Ammon's horn (tissue), 1 donor: ENCODE data around the gene CYP11A1.
A peak's percentile ranks its signal among the peaks of the same experiment; 100 is the strongest.

ENCODE experiments used
- DNase-seq: peaks from one replicate; pipeline ENCODE4 v3.0.0-alpha.2; 2016; ENCODE audit warnings: low spot score

The CYP11A1 gene

DNA sequence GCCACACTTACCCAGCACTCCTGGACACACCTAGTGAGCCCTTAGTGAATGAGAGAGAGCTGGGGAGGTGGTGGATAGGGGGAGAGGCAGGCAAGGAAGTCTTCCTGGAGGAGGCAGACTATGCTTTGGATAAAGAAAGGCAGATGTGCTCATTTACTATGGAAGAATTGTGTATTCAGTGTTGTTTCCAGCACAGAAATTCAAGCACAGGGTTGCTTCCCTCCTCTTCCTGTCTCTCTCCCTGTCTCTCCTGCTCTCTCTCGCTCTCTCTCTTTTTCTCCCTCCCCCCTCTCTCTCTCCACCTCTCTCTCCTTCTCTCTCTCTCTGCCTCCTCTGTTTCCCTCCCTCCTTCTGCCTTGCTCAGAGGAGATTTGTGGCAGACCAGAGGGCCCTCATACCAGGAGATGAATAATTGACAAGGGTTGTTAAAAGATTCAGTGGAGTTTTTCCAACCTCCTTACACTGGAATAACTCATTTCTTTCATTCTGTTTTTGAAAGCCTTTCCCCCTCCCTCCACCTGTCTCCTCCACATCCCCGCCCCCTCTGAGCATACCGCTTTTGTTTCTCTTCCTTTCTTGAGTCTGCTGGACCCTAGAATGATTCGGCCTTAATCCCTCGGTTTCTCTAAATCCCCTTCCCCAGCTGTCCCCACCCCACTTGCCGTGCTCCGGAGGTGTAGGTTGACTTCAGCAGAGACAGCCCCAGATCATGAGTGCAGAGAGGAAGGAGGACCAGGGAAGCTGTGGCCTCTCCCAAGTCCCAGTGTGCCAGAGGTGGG is 65.7 kb downstream of the CYP11A1 start:
- no peak for DNase-seq

DNA sequence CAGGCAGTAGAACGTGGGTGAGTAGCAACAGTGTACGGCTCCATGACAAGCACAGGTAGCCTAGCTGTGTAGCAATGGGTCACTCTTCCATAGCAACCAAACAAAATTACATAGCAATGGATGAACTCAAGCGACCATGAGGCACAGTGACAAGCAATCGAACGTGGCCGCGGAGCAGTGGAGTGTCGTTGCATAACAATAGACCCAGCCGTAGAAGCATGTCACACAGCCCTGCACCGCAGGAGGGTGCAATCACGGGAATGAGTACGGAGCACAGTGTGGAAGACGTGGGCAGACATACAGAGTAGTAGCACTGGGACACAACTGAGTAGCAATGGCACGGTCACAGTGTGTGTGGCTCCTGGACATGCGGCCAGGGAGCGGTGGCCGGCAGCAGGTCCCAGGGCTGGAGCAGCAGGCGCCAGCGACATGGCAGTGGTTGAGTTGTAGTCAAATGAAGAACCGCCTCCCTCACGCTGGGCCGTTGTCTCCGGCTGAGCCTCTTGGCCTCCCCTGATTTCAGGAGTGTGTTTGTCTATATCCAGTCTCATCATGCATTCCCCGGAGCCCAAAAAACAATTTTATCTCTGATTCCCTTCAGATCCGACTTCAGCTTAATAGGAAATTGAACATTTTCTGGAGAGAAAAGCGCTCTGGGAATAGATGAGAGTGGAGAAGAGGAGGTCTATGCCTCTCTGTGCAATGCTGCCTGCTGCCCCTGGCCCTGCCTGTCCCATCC is 67.2 kb downstream of the CYP11A1 start:
- DNase-seq, result no peak

GRCh38 chr15:74297887-74298286 is 69.6 kb downstream of the CYP11A1 start:
- DNase-seq, result no peak

GRCh38 chr15:74295800-74296199 is 71.6 kb downstream of the CYP11A1 start:
- DNase-seq, result no peak

DNA sequence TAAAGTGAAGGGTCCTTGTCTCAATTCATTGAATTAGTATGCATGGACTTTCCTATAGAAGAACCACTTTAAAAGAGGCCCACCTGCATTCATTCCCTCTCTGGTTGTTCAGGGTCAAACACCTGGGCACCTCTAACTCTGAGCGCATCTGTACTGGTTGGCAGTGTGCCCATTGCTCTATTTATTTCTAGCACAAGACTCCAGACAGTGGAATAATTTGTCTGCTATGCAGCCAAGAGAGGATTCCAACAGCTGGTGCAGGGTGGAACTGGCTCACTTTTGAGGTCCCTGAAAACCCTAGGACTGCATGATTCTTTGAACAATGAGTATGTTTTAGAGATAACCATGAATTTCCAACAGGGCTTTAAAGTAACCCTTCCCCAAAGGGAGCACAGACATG is 73.4 kb downstream of the CYP11A1 start:
- no peak for DNase-seq

GRCh38 chr15:74293021-74293810 is 74.2 kb downstream of the CYP11A1 start:
- DNase-seq, result no peak

- peak; percentile 73 for DNase-seq
Measured at GRCh38 chr15:74291101-74292071, 76.1 kb downstream of the CYP11A1 start.

DNA sequence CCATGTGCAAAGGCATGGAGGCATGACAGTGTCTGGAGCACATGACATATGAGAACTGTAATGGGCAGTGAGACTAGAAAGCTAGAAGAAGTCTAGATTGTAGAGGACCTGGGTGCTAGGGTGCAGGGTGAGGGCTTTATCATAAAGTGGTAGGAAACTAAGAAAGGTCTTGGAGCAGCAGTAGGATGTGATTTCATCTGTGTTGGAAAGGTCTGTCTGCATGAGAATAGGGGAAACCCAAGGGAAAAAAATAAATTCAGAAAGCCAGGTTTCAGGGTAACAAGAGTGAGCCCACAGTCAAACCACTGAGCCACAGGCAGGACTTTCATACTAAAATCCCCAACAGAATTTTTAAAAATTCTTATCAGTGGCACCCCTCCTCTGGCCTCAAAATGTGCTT is 76.8 kb downstream of the CYP11A1 start:
- no peak for DNase-seq

DNA sequence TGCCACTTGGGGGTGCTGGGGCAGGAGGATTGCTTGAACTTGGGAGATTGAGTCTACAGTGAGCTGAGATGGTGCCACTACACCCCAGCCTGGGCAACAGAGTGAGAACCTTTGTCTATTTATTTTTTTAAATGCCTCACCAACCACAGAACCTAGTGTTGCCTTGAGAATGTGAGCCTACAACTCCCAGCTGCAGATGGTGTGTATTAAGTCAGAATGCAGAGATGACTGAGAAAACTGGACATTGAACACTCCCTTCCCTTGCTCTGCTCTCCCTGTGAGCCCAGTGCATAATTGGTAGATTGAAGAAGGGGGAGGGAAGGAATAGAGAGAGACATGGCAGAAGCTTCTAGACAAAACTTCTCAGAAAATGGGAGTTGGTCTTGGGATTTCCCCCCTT is 77.8 kb downstream of the CYP11A1 start:
- DNase-seq, result no peak
